Measurements from ENCODE around the gene HAUS2. TPM values are rescaled to one million over a fixed set of nuclear protein-coding genes. Genes with fewer than 3 reads are reported as not detected.
A peak's percentile ranks its signal among the peaks of the same experiment; 100 is the strongest.

The HAUS2 gene
- total RNA-seq, 1 experiment from 2014 or later = 42.4 TPM

DNA sequence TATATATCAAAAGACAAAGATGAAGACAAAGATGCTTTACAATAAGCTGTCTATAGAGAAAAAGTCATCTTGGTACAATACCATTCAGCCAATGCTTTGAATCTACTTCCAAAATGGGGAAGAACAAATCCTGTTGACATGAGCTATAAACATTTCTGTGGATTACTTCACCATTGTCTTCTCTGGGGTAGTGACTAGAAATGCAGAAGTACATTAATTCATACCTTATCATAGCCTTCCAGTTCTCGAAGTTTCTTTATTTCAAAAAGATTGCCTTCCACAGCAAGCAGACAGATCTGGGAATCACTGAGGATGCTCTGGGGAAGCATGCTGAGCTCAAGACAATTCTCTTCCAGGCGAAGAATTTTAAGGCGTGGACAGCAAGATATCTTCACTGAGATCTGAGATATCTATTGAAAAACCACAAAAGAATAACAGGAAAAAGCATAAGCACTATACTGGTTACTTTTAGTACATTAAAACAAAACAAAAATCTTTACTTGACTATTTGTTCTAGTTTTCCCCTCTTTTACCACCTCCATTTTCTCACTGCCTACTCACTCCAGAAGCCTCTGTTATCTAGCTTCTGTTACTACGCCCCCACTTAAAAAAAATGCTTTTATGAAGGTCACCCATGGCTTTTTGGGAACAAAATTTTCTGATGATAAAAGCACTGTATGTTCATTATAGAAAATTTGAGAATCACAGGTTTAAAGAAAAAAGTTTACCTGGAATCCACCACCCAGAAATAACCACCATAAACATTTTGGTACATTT is 3.6 kb upstream of the HAUS2 start:
- CTCF ChIA-PET = interaction anchor here (0.5 to 0.7 kb wide), 2 partner anchors 20 to 49 kb away, joined by 3 read pairs; no protein-coding TSS in a partner anchor
- Histone ChIP-seq H3K36me3 (ENCODE audit: control insufficient read depth, insufficient read depth, low read length) (peaks cover 3% of the 10 kb centered on the region), H3K4me3 (ENCODE audit: low read depth in 2 of 2, low read length in 2 of 2) (no peak overlapping the region), H3K27me3 (ENCODE audit: control insufficient read depth, insufficient read depth, low read length) (no peaks in the 10 kb centered on the region), H3K27ac (ENCODE audit: low read length) (no peak overlapping the region), H3K9me3 (ENCODE audit: control insufficient read depth, insufficient read depth, low read depth, low read length) (no peaks in the 10 kb centered on the region), H3K4me1 (ENCODE audit: control insufficient read depth, insufficient read depth, low read length) (peaks cover 26% of the 10 kb centered on the region)
- DNase-seq (ENCODE audit: low read depth, low spot score) (no peak), ATAC-seq (no peak)
- TF ChIP-seq CTCF (IDR thresholded peaks at IDR 0.05) (no peak), SIN3A (IDR thresholded peaks at IDR 0.05; ENCODE audit: borderline replicate concordance, insufficient read depth, low read depth, low read length) (no peak), POLR2AphosphoS5 (IDR thresholded peaks at IDR 0.05; ENCODE audit: low read depth, low read length) (no peak), REST (IDR thresholded peaks at IDR 0.05; ENCODE audit: insufficient read depth in 1 of 2, low read depth in 2 of 2, low read length in 1 of 2) (no peak)
- intact Hi-C loops (cut with micrococcal nuclease; ENCODE audit: unreplicated experiment) = no loop called here
- POLR2A ChIA-PET = interaction anchor here (0.6 kb wide), 1 partner anchor 413 kb away, joined by 3 read pairs; no protein-coding TSS in a partner anchor
- BruUV-seq (replicated peaks) = no TSS peak
- in situ Hi-C loops (cut with HindIII; ENCODE audit: low pct_unique_long_range_greater_than_20kb, low sequenced_read_pairs) = no loop called here

DNA sequence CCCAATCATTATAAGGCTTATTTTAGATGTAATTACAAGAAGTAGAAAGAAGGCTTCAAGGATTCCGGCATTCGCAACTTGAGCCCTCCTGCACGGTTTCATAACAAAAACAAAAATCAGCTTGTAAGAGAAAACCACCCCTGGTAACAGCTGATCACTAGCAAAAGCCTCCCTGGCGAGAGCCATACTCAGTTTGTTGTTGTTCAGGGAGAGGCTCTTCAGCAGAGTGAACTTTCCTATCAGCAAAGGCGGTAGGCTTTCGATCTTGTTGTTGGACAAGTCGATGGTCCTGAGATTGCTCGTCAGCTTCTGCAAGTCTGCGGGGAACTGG is 755 bp upstream of the HAUS2 start:
- DNase-seq (ENCODE audit: low read depth, low spot score) (peak; percentile 5), ATAC-seq (0 out of 2 replicates have a peak, but pooled peaks have one; percentile 5)
- Histone ChIP-seq H3K27ac (ENCODE audit: low read length) (peak overlapping the region; percentile 94), H3K4me1 (ENCODE audit: control insufficient read depth, insufficient read depth, low read length) (peaks cover 27% of the 10 kb centered on the region), H3K4me3 (ENCODE audit: low read depth in 2 of 2, low read length in 2 of 2) (peak overlapping the region; percentile 83 to 100), H3K27me3 (ENCODE audit: control insufficient read depth, insufficient read depth, low read length) (no peaks in the 10 kb centered on the region), H3K9me3 (ENCODE audit: control insufficient read depth, insufficient read depth, low read depth, low read length) (no peaks in the 10 kb centered on the region), H3K36me3 (ENCODE audit: control insufficient read depth, insufficient read depth, low read length) (peaks cover 3% of the 10 kb centered on the region)
- in situ Hi-C loops (cut with HindIII; ENCODE audit: low pct_unique_long_range_greater_than_20kb, low sequenced_read_pairs) (no loop called here), intact Hi-C loops (cut with micrococcal nuclease; ENCODE audit: unreplicated experiment) (no loop called here)
- ChIA-PET CTCF (no interaction called here), POLR2A (interaction anchor here (0.6 kb wide), 1 partner anchor 56 kb away, joined by 3 read pairs; no protein-coding TSS in a partner anchor)
- BruUV-seq (replicated peaks) = TSS peak; percentile 72
- TF ChIP-seq SIN3A (IDR thresholded peaks at IDR 0.05; ENCODE audit: borderline replicate concordance, insufficient read depth, low read depth, low read length) (no peak), CTCF (IDR thresholded peaks at IDR 0.05) (no peak), TCF7L2 (IDR thresholded peaks at IDR 0.05; ENCODE audit: low read depth, low read length) (no peak), REST (IDR thresholded peaks at IDR 0.05; ENCODE audit: insufficient read depth in 1 of 2, low read depth in 2 of 2, low read length in 1 of 2) (no peak), POLR2AphosphoS5 (IDR thresholded peaks at IDR 0.05; ENCODE audit: low read depth, low read length) (no peak)

Measured in Panc1 (cell line).